ENCODE results near the gene APOBEC3G.

DNA sequence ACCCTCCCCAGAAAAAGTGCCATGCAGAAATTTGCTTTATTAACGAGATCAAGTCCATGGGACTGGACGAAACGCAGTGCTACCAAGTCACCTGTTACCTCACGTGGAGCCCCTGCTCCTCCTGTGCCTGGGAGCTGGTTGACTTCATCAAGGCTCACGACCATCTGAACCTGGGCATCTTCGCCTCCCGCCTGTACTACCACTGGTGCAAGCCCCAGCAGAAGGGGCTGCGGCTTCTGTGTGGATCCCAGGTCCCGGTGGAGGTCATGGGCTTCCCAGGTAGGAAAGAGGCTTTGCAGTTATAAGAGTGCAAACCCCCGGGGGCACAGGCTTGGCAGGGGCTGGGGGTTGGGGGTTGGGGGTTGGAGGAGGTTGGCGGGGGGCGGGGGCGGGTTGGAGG is 24.2 kb downstream of the APOBEC3G start:
- TF ChIP-seq RBFOX2 (IDR thresholded peaks at IDR 0.05; ENCODE audit: low read depth, low read length): no peak
- TF ChIP-seq ZNF816 (CRISPR knock-in tag; IDR thresholded peaks at IDR 0.05; ENCODE audit: borderline replicate concordance): no peak
- TF ChIP-seq, protein P1, sequence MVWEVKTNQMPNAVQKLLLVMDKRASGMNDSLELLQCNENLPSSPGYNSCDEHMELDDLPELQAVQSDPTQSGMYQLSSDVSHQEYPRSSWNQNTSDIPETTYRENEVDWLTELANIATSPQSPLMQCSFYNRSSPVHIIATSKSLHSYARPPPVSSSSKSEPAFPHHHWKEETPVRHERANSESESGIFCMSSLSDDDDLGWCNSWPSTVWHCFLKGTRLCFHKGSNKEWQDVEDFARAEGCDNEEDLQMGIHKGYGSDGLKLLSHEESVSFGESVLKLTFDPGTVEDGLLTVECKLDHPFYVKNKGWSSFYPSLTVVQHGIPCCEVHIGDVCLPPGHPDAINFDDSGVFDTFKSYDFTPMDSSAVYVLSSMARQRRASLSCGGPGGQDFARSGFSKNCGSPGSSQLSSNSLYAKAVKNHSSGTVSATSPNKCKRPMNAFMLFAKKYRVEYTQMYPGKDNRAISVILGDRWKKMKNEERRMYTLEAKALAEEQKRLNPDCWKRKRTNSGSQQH (CRISPR knock-in tag; IDR thresholded peaks at IDR 0.05; ENCODE audit: low read depth): no peak
- TF ChIP-seq, protein P2, sequence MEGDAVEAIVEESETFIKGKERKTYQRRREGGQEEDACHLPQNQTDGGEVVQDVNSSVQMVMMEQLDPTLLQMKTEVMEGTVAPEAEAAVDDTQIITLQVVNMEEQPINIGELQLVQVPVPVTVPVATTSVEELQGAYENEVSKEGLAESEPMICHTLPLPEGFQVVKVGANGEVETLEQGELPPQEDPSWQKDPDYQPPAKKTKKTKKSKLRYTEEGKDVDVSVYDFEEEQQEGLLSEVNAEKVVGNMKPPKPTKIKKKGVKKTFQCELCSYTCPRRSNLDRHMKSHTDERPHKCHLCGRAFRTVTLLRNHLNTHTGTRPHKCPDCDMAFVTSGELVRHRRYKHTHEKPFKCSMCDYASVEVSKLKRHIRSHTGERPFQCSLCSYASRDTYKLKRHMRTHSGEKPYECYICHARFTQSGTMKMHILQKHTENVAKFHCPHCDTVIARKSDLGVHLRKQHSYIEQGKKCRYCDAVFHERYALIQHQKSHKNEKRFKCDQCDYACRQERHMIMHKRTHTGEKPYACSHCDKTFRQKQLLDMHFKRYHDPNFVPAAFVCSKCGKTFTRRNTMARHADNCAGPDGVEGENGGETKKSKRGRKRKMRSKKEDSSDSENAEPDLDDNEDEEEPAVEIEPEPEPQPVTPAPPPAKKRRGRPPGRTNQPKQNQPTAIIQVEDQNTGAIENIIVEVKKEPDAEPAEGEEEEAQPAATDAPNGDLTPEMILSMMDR (CRISPR knock-in tag; IDR thresholded peaks at IDR 0.05): no peak
- no peak for TF ChIP-seq EZH2 (conservative IDR thresholded peaks at IDR 0.05; ENCODE audit: low read depth, low read length)
- TF ChIP-seq, protein P3, sequence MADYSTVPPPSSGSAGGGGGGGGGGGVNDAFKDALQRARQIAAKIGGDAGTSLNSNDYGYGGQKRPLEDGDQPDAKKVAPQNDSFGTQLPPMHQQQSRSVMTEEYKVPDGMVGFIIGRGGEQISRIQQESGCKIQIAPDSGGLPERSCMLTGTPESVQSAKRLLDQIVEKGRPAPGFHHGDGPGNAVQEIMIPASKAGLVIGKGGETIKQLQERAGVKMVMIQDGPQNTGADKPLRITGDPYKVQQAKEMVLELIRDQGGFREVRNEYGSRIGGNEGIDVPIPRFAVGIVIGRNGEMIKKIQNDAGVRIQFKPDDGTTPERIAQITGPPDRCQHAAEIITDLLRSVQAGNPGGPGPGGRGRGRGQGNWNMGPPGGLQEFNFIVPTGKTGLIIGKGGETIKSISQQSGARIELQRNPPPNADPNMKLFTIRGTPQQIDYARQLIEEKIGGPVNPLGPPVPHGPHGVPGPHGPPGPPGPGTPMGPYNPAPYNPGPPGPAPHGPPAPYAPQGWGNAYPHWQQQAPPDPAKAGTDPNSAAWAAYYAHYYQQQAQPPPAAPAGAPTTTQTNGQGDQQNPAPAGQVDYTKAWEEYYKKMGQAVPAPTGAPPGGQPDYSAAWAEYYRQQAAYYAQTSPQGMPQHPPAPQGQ (CRISPR knock-in tag; IDR thresholded peaks at IDR 0.05; ENCODE audit: borderline replicate concordance): no peak
- TF ChIP-seq HMG20A (CRISPR knock-in tag; IDR thresholded peaks at IDR 0.05; ENCODE audit: borderline replicate concordance): no peak
- TF ChIP-seq NBN (conservative IDR thresholded peaks at IDR 0.05): no peak
- no peak for TF ChIP-seq SP1 (IDR thresholded peaks at IDR 0.05)
- no peak for TF ChIP-seq SP1 (CRISPR knock-in tag; IDR thresholded peaks at IDR 0.05)

Data from HepG2 (cell line).